ENCODE measurements around the gene CCDC24. TPM values are rescaled to one million over a fixed set of nuclear protein-coding genes. Genes with fewer than 3 reads are reported as not detected.

The CCDC24 gene
- total and polyA plus RNA-seq, 9 of the 15 experiments (the other 6 are each of a cell fraction or from before 2014, with no cell fraction given): 0.31 to 4.5 (median 1.5) TPM

DNA sequence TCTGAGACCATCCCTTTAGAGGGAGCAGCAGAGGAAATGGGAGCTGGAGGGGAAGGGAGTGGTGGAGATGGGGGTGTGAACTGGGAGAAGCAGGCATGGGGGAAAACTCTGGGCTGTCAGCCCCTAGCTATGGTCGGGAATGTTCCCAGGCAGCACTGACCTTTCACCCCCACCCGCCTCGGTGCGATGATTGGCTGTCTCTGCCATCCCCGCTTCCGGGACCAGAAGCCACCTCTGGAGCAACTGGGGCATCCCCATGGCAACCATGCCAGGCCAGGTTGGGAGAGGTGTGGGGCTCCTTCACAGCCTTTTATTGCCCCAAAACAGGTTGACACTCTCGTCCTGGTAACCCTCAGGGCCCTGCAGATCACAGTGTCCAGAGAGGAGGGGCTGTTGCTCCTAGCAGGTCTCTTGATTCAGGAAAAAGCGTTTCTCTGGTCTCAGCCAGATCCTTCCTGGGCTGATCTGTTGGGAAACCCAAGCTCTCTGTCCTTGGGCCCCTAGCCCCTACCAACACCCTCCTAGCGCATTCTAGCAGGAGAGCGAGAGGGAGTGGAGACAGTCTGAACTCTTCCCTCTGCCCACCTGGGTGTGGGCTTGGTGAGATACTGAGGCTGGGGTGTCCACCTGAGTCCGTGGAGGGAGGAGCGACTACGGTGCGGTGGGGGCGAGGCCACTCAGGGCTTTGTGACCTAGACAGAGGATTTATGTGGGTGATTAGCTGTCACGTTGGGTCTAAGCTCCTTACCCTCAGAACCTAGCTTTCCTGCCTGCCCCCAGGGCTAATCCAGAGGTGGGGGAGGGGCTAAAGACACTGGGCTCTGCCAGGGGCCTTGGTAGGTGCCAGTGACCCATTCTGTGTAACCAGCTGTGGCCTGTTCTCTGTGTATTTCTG, 52.0 kb downstream of the CCDC24 start (continued):
- TF ChIP-seq STAT5B (CRISPR knock-in tag; IDR thresholded peaks at IDR 0.05) (no peak), SMAD2 (IDR thresholded peaks at IDR 0.05; ENCODE audit: low read depth, low read length) (no peak)
- TF ChIP-seq, protein P1, sequence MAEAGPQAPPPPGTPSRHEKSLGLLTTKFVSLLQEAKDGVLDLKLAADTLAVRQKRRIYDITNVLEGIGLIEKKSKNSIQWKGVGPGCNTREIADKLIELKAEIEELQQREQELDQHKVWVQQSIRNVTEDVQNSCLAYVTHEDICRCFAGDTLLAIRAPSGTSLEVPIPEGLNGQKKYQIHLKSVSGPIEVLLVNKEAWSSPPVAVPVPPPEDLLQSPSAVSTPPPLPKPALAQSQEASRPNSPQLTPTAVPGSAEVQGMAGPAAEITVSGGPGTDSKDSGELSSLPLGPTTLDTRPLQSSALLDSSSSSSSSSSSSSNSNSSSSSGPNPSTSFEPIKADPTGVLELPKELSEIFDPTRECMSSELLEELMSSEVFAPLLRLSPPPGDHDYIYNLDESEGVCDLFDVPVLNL (CRISPR knock-in tag; IDR thresholded peaks at IDR 0.05; ENCODE audit: low read depth): no peak

DNA sequence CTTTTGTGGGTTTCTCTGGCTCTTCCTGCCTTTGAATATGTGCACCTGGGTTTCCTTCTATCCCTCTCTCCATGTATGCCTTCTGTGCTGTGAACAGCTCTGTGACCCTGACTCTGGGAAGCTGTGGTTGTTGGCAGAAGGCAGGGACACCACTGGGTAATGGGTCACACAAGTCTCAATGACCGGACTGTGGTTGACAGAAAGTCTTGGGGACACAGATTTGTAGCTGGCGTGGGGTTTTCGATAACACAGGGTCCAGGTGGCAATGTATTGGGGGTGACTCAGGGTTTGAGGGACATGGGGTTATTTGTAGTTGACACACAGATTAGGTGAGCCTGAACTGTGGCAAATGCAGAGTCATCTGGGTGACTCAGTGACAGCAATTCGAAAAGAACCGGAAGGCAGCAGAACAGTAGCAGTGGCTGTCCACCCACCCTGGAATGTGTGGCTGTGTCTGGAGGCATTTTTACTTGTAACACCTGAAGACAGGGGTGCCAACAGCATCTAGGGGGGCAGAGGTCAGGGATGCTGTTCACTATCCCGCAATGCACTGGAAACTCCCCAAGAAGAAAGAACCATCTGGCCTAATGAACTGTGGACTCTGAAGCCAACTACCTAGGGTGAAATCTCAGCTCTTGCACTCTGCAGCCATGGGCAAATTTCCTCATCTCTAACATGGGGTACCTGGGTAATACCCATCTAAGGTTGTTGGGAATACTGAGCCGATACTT, 52.8 kb downstream of the CCDC24 start:
- ATAC-seq: peak; percentile 63
- Histone ChIP-seq H3K9ac (ENCODE audit: insufficient read depth in 1 of 2, low read depth in 2 of 2, low read length in 2 of 2) (no peak overlapping the region; a peak in 1 of 4 replicates), H3K4me2 (ENCODE audit: insufficient read depth, low read length) (peak overlapping the region; percentile 20; the same call in 1 of the 2 replicates), H3K9me3 (replicated peaks; ENCODE audit: control insufficient read depth, insufficient read depth, low read depth, low read length) (no peaks in the 10 kb centered on the region), H3K79me2 (ENCODE audit: control insufficient read depth, insufficient read depth, low read length) (no peaks in the 10 kb centered on the region), H3K27ac (ENCODE audit: extremely low read depth, low read depth, low read length) (no peak overlapping the region; the same call in 2 of the 3 replicates), H3K4me1 (replicated peaks in 1 of 2; ENCODE audit: control insufficient read depth in 2 of 2, insufficient read depth in 2 of 2, low read length in 2 of 2) (peaks cover 22 to 48% of the 10 kb centered on the region in 2 experiments; a peak in 4 of 5 replicates), H3K27me3 (ENCODE audit: control insufficient read depth in 2 of 2, insufficient read depth in 2 of 2, low read length in 2 of 2) (no peaks in the 10 kb centered on the region), H3K4me3 (no peak overlapping the region), H2AFZ (ENCODE audit: low read depth, low read length) (no peak overlapping the region), H4K20me1 (replicated peaks; ENCODE audit: control insufficient read depth, insufficient read depth, low read length) (no peaks in the 10 kb centered on the region), H3K36me3 (ENCODE audit: control insufficient read depth, insufficient read depth, low read length) (no peaks in the 10 kb centered on the region), H3K9me1 (ENCODE audit: control insufficient read depth, insufficient read depth, low read length) (no peaks in the 10 kb centered on the region)
- ChIA-PET CTCF (ENCODE audit: low intra/inter-chr PET ratio) (no interaction called here), POLR2A (interaction anchor here (0.5 to 1.7 kb wide), 4 partner anchors 8 to 618 kb away, joined by 3 to 6 read pairs (median 4); partner anchors contain the start of gene CCDC24)
- no TSS peak for BruUV-seq (replicated peaks)
- intact Hi-C loops (cut with micrococcal nuclease) (no loop called here), in situ Hi-C loops (cut with MboI) (loop anchor here (5.0 kb wide), 1 partner anchor 37 kb away; no protein-coding TSS in a partner anchor)
- peak; percentile 63 to 82 (median 73) for DNase-seq (ENCODE audit: extremely low read depth in 1 of 4, low spot score in 3 of 4)
- 7% methylated on average over 7 of the region's 7 CpGs for WGBS (ENCODE audit: insufficient coverage, low coverage, missing lambda C conversion rate)
- FAIRE-seq: peak; percentile 82
- TF ChIP-seq ILF3 (IDR thresholded peaks at IDR 0.05; ENCODE audit: borderline replicate concordance) (no peak), ZNF133 (CRISPR knock-in tag; IDR thresholded peaks at IDR 0.05) (no peak), PHB (CRISPR knock-in tag; IDR thresholded peaks at IDR 0.05) (no peak), TBL1XR1 (IDR thresholded peaks at IDR 0.05; ENCODE audit: low read length in 2 of 2) (peak in 1 of 2 experiments; percentile 78; a peak in 2 of 4 replicates), ESRRA (IDR thresholded peaks at IDR 0.05; ENCODE audit: borderline replicate concordance, low read depth) (no peak), SAFB2 (IDR thresholded peaks at IDR 0.05; ENCODE audit: borderline replicate concordance, low read depth, low read length, severe bottlenecking) (no peak), CBFA2T2 (conservative IDR thresholded peaks at IDR 0.05) (peak; percentile 96), ZNF280A (IDR thresholded peaks at IDR 0.05; ENCODE audit: low read depth, partially characterized antibody) (no peak), GATAD2B (IDR thresholded peaks at IDR 0.05; ENCODE audit: borderline replicate concordance) (peak; percentile 32; the same call in 1 of the 2 replicates), FUS (optimal IDR thresholded peaks at IDR 0.05; ENCODE audit: low read depth, low read length) (no peak)
